ENCODE measurements around the gene ARMC5.
"Not testable (repeated sequence)": the region's sequence is repeated elsewhere in the genome, so short reads cannot be mapped to it uniquely, and the experiment has no call there.

ARMC5 gene

DNA sequence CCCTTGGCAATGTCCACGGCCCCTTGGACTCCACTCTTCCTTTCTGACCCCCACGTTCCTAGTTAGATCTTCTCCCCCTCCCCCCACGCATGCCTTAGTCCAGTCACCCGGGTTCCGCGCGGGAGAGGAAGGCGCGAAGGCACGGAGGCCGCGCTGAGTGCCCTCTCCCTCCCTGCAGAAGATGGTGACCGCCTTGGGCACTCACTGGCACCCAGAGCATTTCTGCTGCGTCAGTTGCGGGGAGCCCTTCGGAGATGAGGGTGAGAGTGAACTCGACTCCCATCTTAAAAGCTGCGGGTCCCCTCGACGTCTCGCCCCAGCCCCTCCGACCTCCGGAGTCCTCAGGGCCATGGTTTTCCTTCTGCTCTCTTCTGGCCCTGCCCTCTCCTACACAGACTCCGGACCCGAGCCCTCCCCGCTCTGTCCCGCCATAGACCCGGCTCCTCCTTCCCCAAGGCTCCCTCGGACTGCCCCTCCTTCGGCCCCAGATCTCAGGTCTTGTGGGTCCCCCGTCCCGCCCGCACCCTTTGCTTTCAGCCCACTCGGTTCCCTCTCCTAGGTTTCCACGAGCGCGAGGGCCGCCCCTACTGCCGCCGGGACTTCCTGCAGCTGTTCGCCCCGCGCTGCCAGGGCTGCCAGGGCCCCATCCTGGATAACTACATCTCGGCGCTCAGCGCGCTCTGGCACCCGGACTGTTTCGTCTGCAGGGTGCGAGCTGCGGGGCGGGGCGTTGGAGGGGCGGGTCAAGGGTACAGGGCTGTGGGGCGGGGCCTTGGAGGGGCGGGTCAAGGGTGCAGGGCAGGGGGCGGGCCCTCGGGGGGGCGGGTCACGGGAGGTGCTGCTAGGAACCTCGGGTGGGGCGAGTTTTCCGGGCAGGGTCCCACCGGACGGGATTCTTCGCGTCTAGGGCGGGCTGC is 17.3 kb downstream of the ARMC5 start:
- DNase-seq (ENCODE audit: low read depth in 4 of 4, low spot score in 1 of 4), result peak; percentile 80 to 92 (median 84)

DNA sequence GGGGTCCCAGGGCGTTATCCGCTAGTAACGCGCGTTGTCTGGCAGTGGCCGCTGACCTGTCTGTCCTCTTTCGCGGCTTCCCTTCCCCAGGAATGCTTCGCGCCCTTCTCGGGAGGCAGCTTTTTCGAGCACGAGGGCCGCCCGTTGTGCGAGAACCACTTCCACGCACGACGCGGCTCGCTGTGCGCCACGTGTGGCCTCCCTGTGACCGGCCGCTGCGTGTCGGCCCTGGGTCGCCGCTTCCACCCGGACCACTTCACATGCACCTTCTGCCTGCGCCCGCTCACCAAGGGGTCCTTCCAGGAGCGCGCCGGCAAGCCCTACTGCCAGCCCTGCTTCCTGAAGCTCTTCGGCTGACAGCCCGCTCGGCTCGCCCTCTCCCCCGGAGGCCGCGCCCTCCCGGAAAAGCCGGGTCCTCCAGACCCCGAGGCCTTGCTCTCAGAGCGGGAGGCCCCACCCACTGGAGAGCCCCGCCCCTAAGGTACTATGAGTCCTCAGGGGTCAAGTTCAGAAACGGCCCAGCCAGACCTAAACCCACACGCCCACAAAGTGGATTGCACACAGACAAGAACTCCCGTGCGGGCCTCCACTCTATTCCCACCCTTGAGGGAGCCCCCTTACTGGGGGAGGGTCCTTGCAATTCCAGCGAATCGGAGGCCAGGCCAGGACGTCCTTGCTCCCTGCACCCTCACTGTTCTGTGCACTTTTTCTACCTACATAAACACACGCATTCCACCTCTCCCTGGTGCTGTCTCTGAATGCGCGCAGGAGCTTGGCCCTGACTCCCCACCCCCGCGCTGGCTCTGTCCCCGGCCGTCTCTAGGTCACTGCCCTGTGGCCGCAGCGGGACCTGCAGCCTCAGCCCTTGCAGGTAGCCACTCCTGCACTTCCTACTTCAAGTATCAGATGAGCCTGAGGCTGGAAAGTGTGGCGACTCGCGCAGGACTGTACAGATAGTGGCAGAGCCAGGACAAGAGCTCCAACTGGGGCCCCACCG is 18.2 kb downstream of the ARMC5 start:
- no peak for DNase-seq (ENCODE audit: low read depth in 4 of 4, low spot score in 1 of 4)

DNA sequence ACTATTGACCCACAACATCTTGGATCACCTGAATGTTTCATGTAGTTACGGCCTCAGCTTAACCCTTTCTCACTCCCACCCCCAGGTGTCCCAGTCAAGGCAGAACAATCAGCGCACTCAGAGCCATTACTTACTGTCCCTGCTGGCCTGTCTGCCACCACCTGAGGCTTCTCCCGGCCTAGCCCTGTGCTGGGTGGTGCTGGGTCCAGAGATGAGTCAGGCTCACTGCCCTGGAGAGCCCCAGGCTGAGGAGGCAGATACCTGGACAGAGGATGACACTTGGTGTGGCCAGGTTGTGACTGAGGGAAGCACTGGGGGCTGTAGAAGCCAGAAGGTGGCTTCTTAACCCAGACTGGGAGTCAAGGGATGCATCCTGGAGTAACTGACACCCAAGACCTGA is 19.7 kb downstream of the ARMC5 start:
- no peak for DNase-seq (ENCODE audit: low read depth in 4 of 4, low spot score in 1 of 4)

DNA sequence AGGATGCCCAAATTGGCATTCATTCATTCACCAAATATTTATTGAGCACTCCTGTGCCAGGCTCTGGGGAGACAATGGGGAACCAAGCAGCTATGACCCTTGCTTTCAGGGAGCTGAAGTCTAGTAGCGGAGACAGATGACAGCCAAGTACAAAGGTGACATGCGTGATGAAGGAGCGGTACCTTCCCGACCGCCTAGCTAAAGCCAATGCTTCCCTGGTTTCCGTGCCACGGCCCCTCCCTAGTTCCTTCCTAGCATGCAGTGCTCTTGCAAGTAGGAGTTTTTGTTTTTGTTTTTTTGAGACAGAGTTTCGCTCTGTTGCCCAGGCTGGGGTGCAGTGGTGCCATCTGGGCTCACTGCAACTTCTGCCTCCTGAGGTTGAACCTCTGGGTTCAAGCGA is 20.4 kb downstream of the ARMC5 start:
- no peak for DNase-seq (ENCODE audit: low read depth in 4 of 4, low spot score in 1 of 4)

DNA sequence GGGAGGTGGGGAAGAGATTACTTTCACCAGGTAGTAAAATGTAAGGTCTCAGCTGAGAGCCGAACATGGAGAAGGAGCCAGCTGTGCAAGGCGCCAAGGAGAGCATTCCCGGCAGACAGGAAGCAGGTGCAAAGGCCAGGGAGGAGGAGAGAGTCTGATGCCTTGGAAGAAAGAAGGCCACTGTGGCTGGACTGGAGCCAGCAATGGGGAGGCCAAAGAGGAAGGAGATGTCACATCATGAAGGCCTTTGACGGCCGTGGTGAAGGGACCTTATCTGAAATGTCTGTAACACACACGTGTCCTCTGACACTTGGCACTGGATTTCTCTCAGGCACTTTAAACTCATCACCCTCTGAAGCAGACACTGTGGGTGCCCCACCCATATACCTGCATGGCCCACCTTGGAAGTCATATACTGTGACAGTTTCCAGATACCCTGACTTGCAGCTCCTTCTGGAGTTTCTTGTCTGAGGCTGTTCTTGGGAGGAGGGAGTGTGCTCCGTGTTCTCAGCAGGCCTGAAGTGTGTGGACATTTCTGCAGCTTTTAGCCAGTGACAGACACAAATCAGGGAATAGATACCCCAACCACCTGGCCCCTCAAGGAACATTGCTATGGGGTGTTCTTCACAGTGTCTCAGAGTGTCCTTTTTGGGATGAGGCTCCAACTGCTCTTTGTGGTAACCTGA is 21.7 kb downstream of the ARMC5 start:
- DNase-seq (ENCODE audit: low read depth in 4 of 4, low spot score in 1 of 4), result no peak

DNA sequence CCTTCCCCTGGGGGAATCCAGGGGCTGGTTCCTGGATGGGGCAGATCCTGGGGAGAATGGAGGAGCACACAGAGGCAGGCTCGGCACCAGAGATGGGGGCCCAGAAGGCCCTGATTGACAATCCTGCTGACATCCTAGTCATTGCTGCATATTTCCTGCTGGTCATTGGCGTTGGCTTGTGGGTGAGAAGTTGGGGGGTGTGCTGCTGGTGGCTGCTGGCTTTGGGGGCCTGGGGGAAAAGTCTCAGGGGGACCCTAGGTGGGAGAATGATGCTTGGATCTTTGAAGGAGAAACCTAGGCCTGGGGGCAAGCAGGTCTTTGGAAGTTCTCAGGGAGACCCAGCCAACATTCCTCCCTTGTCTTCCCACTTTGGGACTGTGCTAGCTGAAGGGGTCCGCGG is 23.8 kb downstream of the ARMC5 start, which contains the start of gene SLC5A2:
SLC5A2 (plus strand) TSS at position 43 of the 400 bp plus-strand sequence; CDS start at position 57, 14 bp downstream.
- DNase-seq (ENCODE audit: low read depth in 4 of 4, low spot score in 1 of 4), result no peak

DNA sequence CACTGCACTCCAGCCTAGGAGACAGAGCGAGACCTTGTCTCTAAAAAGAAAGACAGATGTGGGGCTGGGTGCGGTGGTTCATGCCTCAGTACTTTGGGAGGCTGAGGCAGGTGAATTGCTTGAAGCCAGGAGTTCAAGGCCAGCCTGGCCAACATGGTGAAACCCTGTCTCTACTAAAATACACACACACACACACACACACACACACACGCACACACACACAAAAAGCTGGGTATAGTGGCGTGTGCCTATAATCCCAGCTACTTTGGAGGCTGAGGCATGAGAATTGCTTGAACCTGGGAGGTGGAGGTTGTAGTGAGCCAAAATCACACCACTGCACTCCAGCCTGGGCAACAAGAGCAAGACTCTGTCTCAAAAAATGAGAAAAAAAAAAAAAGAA is 24.7 kb downstream of the ARMC5 start:
- DNase-seq (ENCODE audit: low read depth in 4 of 4, low spot score in 1 of 4), result not testable (repeated sequence)

DNA sequence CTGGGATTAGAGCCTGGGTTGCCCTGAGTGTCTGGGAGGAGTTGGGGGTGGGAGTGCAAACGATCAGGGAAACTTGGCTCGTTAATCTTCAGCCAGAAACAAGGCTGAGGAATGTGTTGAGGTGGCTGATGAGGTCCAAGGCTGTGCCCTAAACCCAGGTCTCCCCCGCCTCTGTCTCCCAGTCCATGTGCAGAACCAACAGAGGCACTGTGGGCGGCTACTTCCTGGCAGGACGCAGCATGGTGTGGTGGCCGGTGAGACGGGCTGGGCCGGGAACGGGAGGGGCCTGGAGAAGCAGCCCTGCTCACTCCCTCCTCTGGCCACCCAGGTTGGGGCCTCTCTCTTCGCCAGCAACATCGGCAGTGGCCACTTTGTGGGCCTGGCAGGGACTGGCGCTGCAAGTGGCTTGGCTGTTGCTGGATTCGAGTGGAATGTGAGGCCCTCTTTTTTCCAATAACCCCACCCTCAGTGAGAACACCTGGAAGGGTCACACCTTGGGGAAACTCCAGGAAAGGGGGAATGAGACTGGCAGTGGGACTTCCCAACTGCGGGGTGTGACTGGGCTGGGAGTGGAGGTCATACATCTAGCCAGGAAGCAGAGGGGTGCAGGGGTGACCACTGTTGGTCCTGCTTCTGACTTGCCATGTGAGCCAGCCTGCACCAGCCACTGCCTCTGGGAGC is 25.3 kb downstream of the ARMC5 start:
- DNase-seq (ENCODE audit: low read depth in 4 of 4, low spot score in 1 of 4), result no peak

DNA sequence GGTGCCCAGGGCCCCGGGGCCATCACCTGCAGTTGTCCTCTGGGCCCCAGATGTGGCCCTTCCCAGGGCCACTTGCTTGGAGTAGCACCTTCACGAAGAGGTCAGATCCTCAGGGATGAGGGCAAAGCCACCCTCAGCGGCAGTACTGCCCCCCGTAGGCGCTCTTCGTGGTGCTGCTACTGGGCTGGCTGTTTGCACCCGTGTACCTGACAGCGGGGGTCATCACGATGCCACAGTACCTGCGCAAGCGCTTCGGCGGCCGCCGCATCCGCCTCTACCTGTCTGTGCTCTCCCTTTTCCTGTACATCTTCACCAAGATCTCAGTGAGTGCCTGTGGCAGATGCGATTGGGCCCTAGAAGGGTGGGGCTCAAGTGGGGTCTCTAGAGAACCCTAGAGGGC is 26.3 kb downstream of the ARMC5 start:
- no peak for DNase-seq (ENCODE audit: low read depth in 4 of 4, low spot score in 1 of 4)

DNA sequence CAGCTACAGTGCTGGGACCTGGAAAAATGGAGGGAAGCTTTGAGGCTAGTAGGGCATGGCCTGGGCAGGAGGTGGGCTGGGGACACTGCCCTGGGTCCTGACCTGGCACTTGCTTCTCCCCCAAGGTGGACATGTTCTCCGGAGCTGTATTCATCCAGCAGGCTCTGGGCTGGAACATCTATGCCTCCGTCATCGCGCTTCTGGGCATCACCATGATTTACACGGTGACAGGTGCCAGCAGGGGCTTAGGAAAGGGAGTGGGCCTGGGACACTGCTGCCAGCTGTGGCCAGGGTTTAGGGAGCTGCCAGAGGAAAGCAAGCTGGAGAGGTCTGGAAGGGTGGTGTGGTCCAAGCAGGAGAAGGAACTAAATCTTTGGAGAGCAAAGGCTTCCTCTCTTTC is 26.7 kb downstream of the ARMC5 start:
- no peak for DNase-seq (ENCODE audit: low read depth in 4 of 4, low spot score in 1 of 4)

DNA sequence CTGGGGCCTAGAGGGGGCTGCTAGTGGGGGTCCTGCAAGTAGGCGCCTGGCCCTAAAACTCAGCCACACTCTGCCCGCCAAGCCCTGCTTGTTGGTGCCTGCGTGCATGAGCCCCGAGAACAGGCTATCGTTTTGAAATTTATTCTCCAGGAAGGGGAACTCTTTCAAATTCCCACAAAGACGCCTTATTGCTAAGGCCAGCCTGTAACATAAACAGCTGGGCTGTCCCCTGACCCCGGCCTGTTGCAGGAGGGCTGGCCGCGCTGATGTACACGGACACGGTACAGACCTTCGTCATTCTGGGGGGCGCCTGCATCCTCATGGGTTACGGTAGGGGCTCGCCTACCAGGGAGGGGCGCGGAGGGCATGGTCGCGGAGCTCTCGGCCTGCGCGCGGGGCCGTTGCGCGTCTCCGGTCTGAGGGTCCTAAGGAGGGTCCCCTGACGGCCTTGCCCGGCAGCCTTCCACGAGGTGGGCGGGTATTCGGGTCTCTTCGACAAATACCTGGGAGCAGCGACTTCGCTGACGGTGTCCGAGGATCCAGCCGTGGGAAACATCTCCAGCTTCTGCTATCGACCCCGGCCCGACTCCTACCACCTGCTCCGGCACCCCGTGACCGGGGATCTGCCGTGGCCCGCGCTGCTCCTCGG is 27.9 kb downstream of the ARMC5 start:
- no peak for DNase-seq (ENCODE audit: low read depth in 4 of 4, low spot score in 1 of 4)

DNA sequence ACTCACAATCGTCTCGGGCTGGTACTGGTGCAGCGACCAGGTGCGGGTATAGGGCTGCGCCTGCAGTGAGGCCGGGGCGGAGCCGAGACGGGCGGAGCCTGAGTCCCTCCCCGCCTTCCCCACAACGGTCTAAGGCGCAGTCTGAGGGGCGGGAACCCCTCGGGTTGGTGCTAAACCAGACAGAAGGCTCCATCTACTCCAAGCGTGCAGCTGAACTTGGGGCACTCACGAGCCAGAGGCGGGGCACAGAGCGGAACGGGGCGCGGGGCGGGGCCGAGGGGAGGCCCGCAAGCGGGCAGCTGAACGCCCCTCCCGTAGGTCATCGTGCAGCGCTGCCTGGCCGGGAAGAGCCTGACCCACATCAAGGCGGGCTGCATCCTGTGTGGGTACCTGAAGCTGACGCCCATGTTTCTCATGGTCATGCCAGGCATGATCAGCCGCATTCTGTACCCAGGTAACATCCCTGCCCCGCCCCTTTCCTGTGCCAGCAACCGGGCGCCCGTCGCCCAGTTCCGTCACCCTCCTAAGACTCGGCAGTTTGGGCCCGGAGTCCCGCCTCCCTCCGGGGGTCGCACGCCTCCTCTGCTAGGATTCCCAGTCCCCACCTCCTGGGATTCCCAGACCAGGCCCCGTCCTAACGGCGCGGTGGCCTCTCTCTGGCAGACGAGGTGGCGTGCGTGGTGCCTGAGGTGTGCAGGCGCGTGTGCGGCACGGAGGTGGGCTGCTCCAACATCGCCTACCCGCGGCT is 28.6 kb downstream of the ARMC5 start:
- DNase-seq (ENCODE audit: low read depth in 4 of 4, low spot score in 1 of 4), result peak in 3 of 4 experiments; percentile 25 to 48 (median 30)

DNA sequence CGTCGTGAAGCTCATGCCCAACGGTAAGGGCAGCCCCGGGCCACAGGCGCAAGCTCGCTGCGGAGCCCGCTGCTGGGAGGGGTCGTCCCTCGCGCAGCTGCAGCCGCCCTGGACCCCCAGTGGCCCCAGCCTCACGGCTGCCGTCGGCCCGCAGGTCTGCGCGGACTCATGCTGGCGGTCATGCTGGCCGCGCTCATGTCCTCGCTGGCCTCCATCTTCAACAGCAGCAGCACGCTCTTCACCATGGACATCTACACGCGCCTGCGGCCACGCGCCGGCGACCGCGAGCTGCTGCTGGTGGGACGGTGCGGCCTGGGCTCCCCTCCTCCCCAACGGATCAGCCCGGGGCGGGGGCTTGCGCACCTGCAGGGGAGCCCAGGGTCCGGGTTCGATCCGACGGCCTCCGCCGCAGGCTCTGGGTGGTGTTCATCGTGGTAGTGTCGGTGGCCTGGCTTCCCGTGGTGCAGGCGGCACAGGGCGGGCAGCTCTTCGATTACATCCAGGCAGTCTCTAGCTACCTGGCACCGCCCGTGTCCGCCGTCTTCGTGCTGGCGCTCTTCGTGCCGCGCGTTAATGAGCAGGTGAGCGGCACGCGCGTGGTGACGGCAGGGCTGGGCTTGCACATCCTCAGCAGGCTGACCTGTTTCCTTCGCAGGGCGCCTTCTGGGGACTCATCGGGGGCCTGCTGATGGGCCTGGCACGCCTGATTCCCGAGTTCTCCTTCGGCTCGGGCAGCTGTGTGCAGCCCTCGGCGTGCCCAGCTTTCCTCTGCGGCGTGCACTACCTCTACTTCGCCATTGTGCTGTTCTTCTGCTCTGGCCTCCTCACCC is 29.4 kb downstream of the ARMC5 start:
- DNase-seq (ENCODE audit: low read depth in 4 of 4, low spot score in 1 of 4), result no peak

DNA sequence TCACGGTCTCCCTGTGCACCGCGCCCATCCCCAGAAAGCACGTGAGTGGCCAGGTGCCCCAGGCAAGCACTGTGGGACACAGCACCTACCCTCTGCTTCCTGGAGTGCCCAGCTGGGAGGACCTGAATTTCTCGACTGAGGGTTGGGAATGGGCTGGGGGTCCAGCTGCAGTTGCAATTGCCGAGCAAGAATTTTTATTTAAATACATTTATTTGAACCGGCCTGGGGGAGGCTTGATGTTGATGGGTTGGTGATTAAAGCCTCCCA is 29.9 kb downstream of the ARMC5 start:
- no peak for DNase-seq (ENCODE audit: low read depth in 4 of 4, low spot score in 1 of 4)

DNA sequence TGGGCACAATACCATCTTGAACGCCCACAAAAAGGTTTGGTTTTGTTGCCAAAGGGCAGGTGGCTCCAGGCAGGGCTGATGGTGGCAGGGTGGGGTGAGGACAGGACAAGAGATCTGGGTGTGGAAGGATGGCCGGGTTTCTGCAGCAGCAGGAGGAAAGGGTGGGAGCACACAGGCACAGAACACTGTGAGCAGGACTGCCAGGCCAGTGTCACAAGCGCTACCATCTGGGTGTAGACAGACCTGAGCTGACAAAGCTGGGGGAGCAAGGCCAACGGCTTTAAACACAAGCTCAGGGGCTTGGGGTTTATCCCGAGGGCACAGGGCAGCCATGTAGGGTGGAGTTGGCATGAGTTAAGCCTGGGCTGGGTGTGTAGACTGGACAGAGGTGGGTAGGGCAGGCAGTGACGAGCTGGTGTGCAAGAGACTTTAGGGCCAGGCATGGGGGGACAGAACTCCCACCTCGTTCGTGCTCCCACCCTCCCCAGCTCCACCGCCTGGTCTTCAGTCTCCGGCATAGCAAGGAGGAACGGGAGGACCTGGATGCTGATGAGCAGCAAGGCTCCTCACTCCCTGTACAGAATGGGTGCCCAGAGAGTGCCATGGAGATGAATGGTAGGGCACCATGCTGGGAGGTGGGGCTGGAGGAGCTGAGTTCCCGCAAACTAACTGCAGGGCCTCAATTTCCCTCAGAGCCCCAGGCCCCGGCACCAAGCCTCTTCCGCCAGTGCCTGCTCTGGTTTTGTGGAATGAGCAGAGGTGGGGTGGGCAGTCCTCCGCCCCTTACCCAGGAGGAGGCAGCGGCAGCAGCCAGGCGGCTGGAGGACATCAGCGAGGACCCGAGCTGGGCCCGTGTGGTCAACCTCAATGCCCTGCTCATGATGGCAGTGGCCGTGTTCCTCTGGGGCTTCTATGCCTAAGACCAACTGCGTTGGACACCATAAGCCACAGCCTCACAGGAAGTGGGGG is 30.6 kb downstream of the ARMC5 start:
- DNase-seq (ENCODE audit: low read depth in 4 of 4, low spot score in 1 of 4), result no peak

DNA sequence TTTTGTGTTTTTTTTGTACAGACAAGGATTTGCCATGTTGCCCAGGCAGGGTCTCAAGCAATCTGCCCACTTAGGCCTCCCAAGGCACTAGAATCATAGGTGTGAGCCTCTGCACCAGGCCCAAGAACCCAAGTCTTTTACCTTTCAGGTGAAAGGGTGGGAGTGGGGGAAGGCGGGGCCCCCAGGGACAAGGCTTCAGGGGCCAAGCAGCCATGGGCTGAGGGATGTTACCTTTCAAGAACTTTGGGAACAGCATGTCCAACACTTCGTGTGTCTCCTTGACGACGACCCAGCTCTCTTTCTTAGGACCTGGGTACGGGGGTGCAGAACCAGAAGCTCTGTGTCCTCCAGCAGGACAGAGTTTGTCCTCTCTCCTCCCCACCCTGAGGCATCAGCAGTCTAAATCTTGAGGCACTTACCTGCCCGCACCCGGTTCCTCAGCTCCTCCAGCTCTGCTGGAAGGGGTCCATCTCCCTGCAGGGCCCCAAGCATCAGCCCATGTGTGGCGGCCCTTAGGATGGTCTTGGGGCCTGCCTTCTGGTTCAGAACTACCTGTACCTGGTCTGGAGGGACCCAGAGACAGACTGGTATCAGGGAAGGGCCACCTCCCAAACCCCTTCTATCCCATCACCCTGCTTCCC is 32.6 kb downstream of the ARMC5 start:
- no peak for DNase-seq (ENCODE audit: low read depth in 4 of 4, low spot score in 1 of 4)

DNA sequence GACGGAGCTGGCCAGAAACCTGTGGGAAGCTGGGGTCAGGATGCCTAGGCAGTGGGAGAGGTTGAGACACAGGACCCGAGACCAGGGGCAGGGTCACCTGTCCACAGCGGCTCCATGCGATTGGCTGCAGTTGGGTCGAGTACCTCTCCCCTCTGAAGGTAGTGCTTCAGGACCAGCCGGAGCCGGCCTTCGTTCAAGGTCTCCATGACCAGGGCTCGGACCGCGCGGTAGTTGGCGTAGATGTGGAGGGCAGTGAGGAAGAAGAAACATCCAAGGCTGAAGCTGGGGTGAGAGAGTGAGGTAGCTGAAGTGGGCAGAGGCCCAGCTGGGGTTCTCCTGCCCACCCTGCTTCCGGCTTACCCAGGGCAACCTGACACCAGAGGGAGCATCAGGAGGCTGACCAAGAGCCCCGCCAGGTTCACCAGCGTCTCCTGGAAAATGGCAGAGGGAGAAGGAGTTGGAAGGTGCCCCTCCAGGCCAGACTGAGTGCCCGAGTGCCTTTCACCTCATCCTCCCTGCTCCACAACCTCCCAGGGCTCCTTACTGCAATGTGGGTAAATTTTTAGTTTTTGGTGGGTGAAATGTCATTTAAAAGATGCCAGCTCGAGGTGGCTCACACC is 34.3 kb downstream of the ARMC5 start:
- no peak for DNase-seq (ENCODE audit: low read depth in 4 of 4, low spot score in 1 of 4)
